DOHH2 (cell line): Measurements from ENCODE around the gene PKHD1.

Experiments used
- EZH2phosphoT487 ChIP-seq: fragments of 200-600 bp; sonication (generic); IDR thresholded peaks from 2 replicates; pipeline ENCODE4 v1.6.1; 2017; ENCODE audit warnings: borderline replicate concordance, mild to moderate bottlenecking, antibody characterized with exemption, low read length, moderate library complexity, mixed read lengths
- TF ChIP-seq, protein P1 (sequence below): fragments of 200-600 bp; sonication (generic); IDR thresholded peaks from one replicate; pipeline ENCODE4 v1.5.1; 2014; ENCODE audit warnings: antibody characterized with exemption, mild to moderate bottlenecking, low read depth, low read length; ENCODE audit not compliant: poor library complexity, severe bottlenecking

DNA sequence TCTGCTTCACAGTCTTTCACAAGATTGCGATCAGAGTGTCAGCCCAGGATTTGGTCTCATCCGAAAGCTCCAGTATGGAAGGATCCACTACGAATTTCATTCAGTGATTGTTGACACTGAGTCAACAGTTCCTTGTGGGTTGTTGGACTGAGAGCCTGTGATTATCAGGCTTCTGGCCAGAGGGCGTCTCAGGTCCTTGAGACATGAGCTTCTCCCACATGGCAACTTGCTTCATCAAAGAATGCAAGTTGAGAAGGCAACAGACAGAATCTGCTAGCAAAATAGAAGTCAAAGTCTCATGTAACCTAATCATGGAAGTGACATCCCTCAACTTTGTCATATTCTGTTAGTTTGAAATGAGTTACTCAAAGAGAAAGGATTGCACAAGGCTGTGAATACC, 40.5 kb upstream of the PKHD1 start:
- TF ChIP-seq, protein P1, sequence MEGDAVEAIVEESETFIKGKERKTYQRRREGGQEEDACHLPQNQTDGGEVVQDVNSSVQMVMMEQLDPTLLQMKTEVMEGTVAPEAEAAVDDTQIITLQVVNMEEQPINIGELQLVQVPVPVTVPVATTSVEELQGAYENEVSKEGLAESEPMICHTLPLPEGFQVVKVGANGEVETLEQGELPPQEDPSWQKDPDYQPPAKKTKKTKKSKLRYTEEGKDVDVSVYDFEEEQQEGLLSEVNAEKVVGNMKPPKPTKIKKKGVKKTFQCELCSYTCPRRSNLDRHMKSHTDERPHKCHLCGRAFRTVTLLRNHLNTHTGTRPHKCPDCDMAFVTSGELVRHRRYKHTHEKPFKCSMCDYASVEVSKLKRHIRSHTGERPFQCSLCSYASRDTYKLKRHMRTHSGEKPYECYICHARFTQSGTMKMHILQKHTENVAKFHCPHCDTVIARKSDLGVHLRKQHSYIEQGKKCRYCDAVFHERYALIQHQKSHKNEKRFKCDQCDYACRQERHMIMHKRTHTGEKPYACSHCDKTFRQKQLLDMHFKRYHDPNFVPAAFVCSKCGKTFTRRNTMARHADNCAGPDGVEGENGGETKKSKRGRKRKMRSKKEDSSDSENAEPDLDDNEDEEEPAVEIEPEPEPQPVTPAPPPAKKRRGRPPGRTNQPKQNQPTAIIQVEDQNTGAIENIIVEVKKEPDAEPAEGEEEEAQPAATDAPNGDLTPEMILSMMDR, result no peak
- TF ChIP-seq EZH2phosphoT487, result no peak
